Neural progenitor cell (in vitro differentiated cells): ENCODE data around the gene SKAP2. TPM values are rescaled to one million over a fixed set of nuclear protein-coding genes. Genes with fewer than 3 reads are reported as not detected.

ENCODE experiments used
- DNase-seq: peaks from one replicate; pipeline ENCODE4 v3.0.0-alpha.2; 2016; ENCODE audit warnings: low spot score
- H2AFZ ChIP-seq: fragments of 200-600 bp; sonication (generic); replicated peaks from 2 replicates; pipeline ENCODE4 v1.6.1; 2016; ENCODE audit warnings: antibody characterized with exemption
- H3F3A ChIP-seq: fragments of 200-600 bp; sonication (generic); 2 replicates; pipeline ENCODE4 v1.6.1; 2016; ENCODE audit warnings: antibody characterized with exemption, low read depth
- H3K27ac ChIP-seq: fragments of 200-600 bp; sonication (generic); 2 replicates; pipeline ENCODE4 v1.5.1; 2016; ENCODE audit warnings: mild to moderate bottlenecking
- H3K27me3 ChIP-seq: fragments of 200-600 bp; sonication (generic); 2 replicates; pipeline ENCODE4 v1.6.1; 2016; ENCODE audit warnings: mild to moderate bottlenecking, moderate library complexity
- H3K36me3 ChIP-seq: fragments of 200-600 bp; sonication (generic); 2 replicates; pipeline ENCODE4 v1.5.1; 2016
- H3K4me1 ChIP-seq: fragments of 200-600 bp; sonication (generic); 2 replicates; pipeline ENCODE4 v1.6.1; 2016; ENCODE audit warnings: mixed run types
- H3K4me2 ChIP-seq: fragments of 200-600 bp; sonication (generic); 2 replicates; pipeline ENCODE4 v1.6.1; 2016
- H3K4me3 ChIP-seq: fragments of 200-600 bp; sonication (generic); 2 replicates; pipeline ENCODE4 v1.5.1; 2016
- H3K79me2 ChIP-seq: fragments of 200-600 bp; sonication (generic); 2 replicates; pipeline ENCODE4 v1.6.1; 2016; ENCODE audit warnings: low read depth
- H3K9ac ChIP-seq: fragments of 200-600 bp; sonication (generic); 2 replicates; pipeline ENCODE4 v1.6.1; 2016
- H3K9me3 ChIP-seq: fragments of 200-600 bp; sonication (generic); 2 replicates; pipeline ENCODE4 v1.5.1; 2016; ENCODE audit warnings: low read depth
- H4K20me1 ChIP-seq: fragments of 200-600 bp; sonication (generic); 2 replicates; pipeline ENCODE4 v1.6.1; 2016; ENCODE audit warnings: low read depth
- H3K27ac Mint-ChIP-seq: 3 replicates; pipeline ENCODE4 v1.8.0; 2021; ENCODE audit warnings: mixed read lengths
- H3K27me3 Mint-ChIP-seq: 2 replicates; pipeline ENCODE4 v1.8.0; 2022; ENCODE audit warnings: low read depth, mild to moderate bottlenecking, inconsistent platforms, moderate library complexity, mixed read lengths; ENCODE audit not compliant: insufficient read depth
- H3K36me3 Mint-ChIP-seq: 3 replicates; pipeline ENCODE4 v1.8.0; 2021; ENCODE audit warnings: mixed read lengths
- H3K4me1 Mint-ChIP-seq: 3 replicates; pipeline ENCODE4 v1.8.0; 2021; ENCODE audit warnings: mixed read lengths
- H3K4me3 Mint-ChIP-seq: 3 replicates; pipeline ENCODE4 v1.8.0; 2021; ENCODE audit warnings: mild to moderate bottlenecking, moderate library complexity, mixed read lengths
- H3K9me3 Mint-ChIP-seq: 3 replicates; pipeline ENCODE4 v1.8.0; 2020; ENCODE audit warnings: mixed read lengths
- EZH2 ChIP-seq: fragments of 200-600 bp; sonication (generic); IDR thresholded peaks from 2 replicates; pipeline ENCODE4 v1.6.1; 2017; ENCODE audit warnings: antibody characterized with exemption, mild to moderate bottlenecking, moderate library complexity
- EZH2phosphoT487 ChIP-seq: fragments of 200-600 bp; sonication (generic); IDR thresholded peaks from 2 replicates; pipeline ENCODE4 v1.6.1; 2017; ENCODE audit warnings: antibody characterized with exemption
- total RNA-seq: library from RNA; depleted of rRNA; stranded (reverse); fragments of >200 nt; gene quantifications from 2 replicates; pipeline ENCODE4 v1.2.3, GENCODE V29; 2015; ENCODE audit warnings: low replicate concordance
- TF ChIP-seq, protein P1 (sequence below): fragments of 200-600 bp; sonication (generic); IDR thresholded peaks from 2 replicates; pipeline ENCODE4 v1.5.1; 2017; ENCODE audit warnings: antibody characterized with exemption, mild to moderate bottlenecking

Gene SKAP2
- total RNA-seq, 1 donor from 2014 or later: 6.3 TPM

DNA sequence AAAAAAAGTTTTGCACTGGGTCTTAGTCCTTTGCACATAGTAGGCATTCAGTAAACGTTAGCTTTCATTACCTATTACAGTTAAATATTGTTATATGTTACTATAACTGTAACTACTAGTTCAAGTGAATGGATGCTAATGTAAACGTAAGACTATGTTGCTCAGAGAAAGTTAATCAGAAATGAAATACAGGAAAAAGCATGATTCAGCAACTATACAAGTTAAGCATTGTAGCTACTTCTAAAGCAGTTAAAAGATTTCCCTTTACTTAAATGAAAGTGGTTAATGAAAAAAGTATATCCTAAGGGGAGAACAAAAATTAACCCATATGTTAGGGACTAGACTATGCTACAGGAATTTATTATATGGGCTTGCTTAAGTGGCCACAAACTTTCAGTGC lies 121.2 kb downstream of the SKAP2 start:
- H3K36me3 ChIP-seq: no peaks in the 10 kb centered on the region
- no peak overlapping the region for H3K27ac ChIP-seq
- TF ChIP-seq, protein P1, sequence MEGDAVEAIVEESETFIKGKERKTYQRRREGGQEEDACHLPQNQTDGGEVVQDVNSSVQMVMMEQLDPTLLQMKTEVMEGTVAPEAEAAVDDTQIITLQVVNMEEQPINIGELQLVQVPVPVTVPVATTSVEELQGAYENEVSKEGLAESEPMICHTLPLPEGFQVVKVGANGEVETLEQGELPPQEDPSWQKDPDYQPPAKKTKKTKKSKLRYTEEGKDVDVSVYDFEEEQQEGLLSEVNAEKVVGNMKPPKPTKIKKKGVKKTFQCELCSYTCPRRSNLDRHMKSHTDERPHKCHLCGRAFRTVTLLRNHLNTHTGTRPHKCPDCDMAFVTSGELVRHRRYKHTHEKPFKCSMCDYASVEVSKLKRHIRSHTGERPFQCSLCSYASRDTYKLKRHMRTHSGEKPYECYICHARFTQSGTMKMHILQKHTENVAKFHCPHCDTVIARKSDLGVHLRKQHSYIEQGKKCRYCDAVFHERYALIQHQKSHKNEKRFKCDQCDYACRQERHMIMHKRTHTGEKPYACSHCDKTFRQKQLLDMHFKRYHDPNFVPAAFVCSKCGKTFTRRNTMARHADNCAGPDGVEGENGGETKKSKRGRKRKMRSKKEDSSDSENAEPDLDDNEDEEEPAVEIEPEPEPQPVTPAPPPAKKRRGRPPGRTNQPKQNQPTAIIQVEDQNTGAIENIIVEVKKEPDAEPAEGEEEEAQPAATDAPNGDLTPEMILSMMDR: no peak
- TF ChIP-seq EZH2: no peak
- no peak for TF ChIP-seq EZH2phosphoT487
- DNase-seq: no peak
- no peak overlapping the region for H3K4me3 ChIP-seq
- no peak overlapping the region for H2AFZ ChIP-seq
- no peaks in the 10 kb centered on the region for H4K20me1 ChIP-seq
- no peaks in the 10 kb centered on the region for H3K9me3 Mint-ChIP-seq
- H3F3A ChIP-seq: no peaks in the 10 kb centered on the region
- H3K79me2 ChIP-seq: no peaks in the 10 kb centered on the region
- H3K4me1 ChIP-seq: no peaks in the 10 kb centered on the region
- no peaks in the 10 kb centered on the region for H3K27me3 ChIP-seq
- H3K27me3 Mint-ChIP-seq: peaks cover 2% of the 10 kb centered on the region
- no peaks in the 10 kb centered on the region for H3K36me3 Mint-ChIP-seq
- no peak overlapping the region for H3K9ac ChIP-seq
- no peaks in the 10 kb centered on the region for H3K9me3 ChIP-seq
- no peak overlapping the region for H3K4me2 ChIP-seq
- H3K4me1 Mint-ChIP-seq: no peaks in the 10 kb centered on the region
- no peak overlapping the region for H3K4me3 Mint-ChIP-seq
- H3K27ac Mint-ChIP-seq: no peak overlapping the region

DNA sequence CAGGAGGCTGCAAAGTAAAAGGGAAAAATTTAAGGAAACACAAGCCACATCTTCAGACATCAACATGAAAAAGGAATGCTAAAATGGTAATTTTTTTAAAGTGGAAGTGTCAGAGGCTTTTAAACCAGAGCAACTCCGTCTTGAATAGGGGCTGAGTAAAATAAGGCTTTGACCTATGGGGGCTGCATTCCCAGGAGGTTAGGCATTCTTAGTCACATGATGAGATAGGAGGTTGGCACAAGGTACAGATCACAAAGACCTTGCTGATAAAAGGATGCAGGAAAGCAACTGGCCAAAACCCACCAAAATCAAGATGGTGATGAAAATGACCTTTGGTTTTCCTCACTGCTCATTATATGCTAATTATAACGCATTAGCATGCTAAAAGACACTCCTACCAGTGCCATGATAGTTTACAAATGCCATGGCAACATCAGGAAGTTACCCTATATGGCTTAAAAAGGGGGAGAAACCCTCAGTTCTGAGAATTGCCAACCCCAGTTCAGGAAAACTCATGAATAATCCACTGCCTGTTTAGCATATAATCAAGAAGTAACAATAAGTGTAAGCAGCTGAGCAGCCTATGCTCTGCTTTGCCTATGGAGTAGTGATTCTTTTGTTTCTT lies 128.3 kb downstream of the SKAP2 start:
- H2AFZ ChIP-seq: no peak overlapping the region
- Mint-ChIP-seq H3K36me3 (no peaks in the 10 kb centered on the region), H3K4me1 (no peaks in the 10 kb centered on the region), H3K27me3 (no peaks in the 10 kb centered on the region), H3K9me3 (no peaks in the 10 kb centered on the region), H3K4me3 (no peak overlapping the region), H3K27ac (no peak overlapping the region)
- H3K9ac ChIP-seq: no peak overlapping the region
- no peak overlapping the region for H3K27ac ChIP-seq
- TF ChIP-seq EZH2 (no peak), EZH2phosphoT487 (no peak)
- TF ChIP-seq, protein P1: no peak
- no peaks in the 10 kb centered on the region for H3K4me1 ChIP-seq
- no peak for DNase-seq
- no peaks in the 10 kb centered on the region for H3K9me3 ChIP-seq
- H3K4me3 ChIP-seq: no peak overlapping the region
- H3K79me2 ChIP-seq: no peaks in the 10 kb centered on the region
- no peaks in the 10 kb centered on the region for H4K20me1 ChIP-seq
- no peaks in the 10 kb centered on the region for H3F3A ChIP-seq
- no peaks in the 10 kb centered on the region for H3K36me3 ChIP-seq
- no peaks in the 10 kb centered on the region for H3K27me3 ChIP-seq
- no peak overlapping the region for H3K4me2 ChIP-seq

DNA sequence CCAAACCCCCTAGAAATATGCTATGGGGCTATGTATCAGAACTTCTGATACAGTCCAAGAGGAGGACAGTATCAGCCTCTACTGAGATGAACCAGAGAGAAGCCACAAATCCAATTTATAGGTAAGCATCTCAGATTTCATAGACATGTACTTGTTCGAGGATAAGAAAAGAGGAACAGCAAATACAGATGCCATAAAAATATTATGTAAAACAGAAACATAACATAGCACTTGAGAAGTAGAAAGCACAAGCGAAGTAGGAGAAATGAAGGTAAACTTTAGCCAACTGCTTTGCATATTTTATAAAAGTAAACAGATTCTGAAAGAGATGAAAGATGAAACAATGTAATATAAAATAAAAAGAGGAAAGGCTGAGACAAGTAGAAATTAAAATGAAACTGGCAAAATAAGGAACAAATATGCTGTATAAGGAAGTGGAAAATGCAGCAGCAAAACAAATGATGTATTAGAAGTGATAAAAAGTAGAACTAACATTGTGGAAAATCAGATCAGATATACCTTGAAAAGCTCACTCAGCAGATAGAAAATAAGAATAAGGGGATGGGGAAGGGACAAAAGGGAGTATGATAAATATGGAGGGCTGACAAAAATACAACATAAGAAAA lies 135.1 kb downstream of the SKAP2 start:
- Histone ChIP-seq H2AFZ (no peak overlapping the region), H3K36me3 (no peaks in the 10 kb centered on the region), H4K20me1 (no peaks in the 10 kb centered on the region), H3F3A (no peaks in the 10 kb centered on the region), H3K9ac (no peak overlapping the region), H3K27me3 (no peaks in the 10 kb centered on the region), H3K4me2 (no peak overlapping the region), H3K9me3 (no peaks in the 10 kb centered on the region), H3K79me2 (no peaks in the 10 kb centered on the region), H3K27ac (no peak overlapping the region), H3K4me3 (no peak overlapping the region), H3K4me1 (no peaks in the 10 kb centered on the region)
- H3K27ac Mint-ChIP-seq: no peak overlapping the region
- no peaks in the 10 kb centered on the region for H3K9me3 Mint-ChIP-seq
- TF ChIP-seq, protein P1: no peak
- no peak for TF ChIP-seq EZH2
- TF ChIP-seq EZH2phosphoT487: no peak
- no peak for DNase-seq
- no peaks in the 10 kb centered on the region for H3K36me3 Mint-ChIP-seq
- no peaks in the 10 kb centered on the region for H3K27me3 Mint-ChIP-seq
- H3K4me1 Mint-ChIP-seq: no peaks in the 10 kb centered on the region
- H3K4me3 Mint-ChIP-seq: no peak overlapping the region
